ENCODE results near the gene GPR37. TPM values are rescaled to one million over a fixed set of nuclear protein-coding genes. Genes with fewer than 3 reads are reported as not detected.

Gene GPR37
- total RNA-seq, 1 donor from 2014 or later: 20.9 TPM

DNA sequence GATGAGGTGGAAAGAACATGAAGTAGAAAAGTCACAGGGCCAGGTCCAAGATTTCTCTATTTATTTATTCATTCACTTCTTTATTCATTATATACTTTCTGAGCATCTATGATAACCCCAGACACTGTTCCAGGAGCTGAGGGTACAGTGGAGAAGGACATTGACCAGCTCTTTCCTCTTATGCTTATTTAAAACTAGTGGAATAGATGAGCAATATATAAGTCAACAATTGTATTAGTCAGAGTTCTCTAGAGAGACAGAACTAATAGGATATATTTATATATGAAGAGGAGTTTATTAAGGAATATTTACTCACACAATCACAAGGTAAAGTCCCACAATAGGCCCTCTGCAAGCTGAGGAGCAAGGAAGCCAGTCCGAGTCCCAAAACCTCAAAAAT, 15.0 kb upstream of the GPR37 start:
- Histone ChIP-seq H3K9ac (ENCODE audit: low read depth in 1 of 3, low read length in 3 of 3) (no peak overlapping the region), H3K27me3 (ENCODE audit: control insufficient read depth in 3 of 3, insufficient read depth in 3 of 3, low read length in 3 of 3) (no peaks in the 10 kb centered on the region), H3K27ac (ENCODE audit: low read depth, low read length) (no peak overlapping the region), H3K4me1 (ENCODE audit: control insufficient read depth in 3 of 3, insufficient read depth in 3 of 3, low read length in 3 of 3) (no peaks in the 10 kb centered on the region), H3K9me3 (ENCODE audit: control insufficient read depth in 3 of 3, low read length in 3 of 3) (no peaks in the 10 kb centered on the region), H3K36me3 (ENCODE audit: control insufficient read depth in 3 of 3, insufficient read depth in 3 of 3, low read length in 3 of 3) (no peaks in the 10 kb centered on the region), H3K4me3 (ENCODE audit: low read length in 3 of 3) (no peak overlapping the region)

DNA sequence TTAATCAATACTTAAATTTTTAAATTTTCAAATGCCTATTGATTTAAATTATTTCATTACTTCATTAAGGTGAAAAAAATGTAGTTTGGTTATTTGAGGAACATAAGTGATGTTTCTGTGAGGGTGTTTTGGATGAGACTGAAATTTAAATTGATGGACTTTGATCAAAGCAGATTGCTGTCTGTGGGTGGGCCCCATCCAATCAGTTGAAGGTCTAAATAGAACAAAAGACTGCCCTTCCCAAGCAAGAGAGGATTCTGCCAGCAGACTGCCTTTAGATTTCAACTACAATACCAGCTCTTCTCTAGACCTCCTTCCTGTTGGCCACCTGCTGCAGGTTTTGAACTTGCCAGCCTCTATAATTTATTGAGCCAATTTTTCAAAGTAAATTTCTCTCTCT, 14.5 kb upstream of the GPR37 start:
- Histone ChIP-seq H3K27ac (ENCODE audit: low read depth, low read length) (no peak overlapping the region), H3K9ac (ENCODE audit: low read depth in 1 of 3, low read length in 3 of 3) (no peak overlapping the region), H3K4me1 (ENCODE audit: control insufficient read depth in 3 of 3, insufficient read depth in 3 of 3, low read length in 3 of 3) (no peaks in the 10 kb centered on the region), H3K27me3 (ENCODE audit: control insufficient read depth in 3 of 3, insufficient read depth in 3 of 3, low read length in 3 of 3) (no peaks in the 10 kb centered on the region), H3K4me3 (ENCODE audit: low read length in 3 of 3) (no peak overlapping the region), H3K9me3 (ENCODE audit: control insufficient read depth in 3 of 3, low read length in 3 of 3) (no peaks in the 10 kb centered on the region), H3K36me3 (ENCODE audit: control insufficient read depth in 3 of 3, insufficient read depth in 3 of 3, low read length in 3 of 3) (no peaks in the 10 kb centered on the region)

DNA sequence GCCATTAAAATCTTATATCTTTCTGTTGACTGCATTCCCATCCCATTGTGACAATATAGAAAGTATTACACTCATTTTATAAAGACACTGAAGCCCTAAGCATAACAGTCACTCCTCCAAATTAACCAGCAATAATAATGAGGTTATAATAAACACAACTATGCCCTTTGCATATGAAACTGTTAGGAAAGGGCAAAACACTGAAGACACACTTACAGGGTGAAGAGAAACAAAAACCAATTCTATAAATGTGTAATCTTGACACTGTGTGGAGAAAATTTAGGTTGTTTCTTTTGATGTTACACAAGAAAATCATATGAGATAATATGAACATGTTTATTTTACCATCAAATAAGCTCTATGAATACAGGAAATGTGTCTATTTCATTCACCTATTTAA, 14.0 kb upstream of the GPR37 start:
- no peaks in the 10 kb centered on the region for H3K4me1 ChIP-seq (ENCODE audit: control insufficient read depth in 3 of 3, insufficient read depth in 3 of 3, low read length in 3 of 3)
- H3K27ac ChIP-seq (ENCODE audit: low read depth, low read length): no peak overlapping the region
- H3K9ac ChIP-seq (ENCODE audit: low read depth in 1 of 3, low read length in 3 of 3): no peak overlapping the region
- H3K36me3 ChIP-seq (ENCODE audit: control insufficient read depth in 3 of 3, insufficient read depth in 3 of 3, low read length in 3 of 3): no peaks in the 10 kb centered on the region
- no peaks in the 10 kb centered on the region for H3K9me3 ChIP-seq (ENCODE audit: control insufficient read depth in 3 of 3, low read length in 3 of 3)
- no peaks in the 10 kb centered on the region for H3K27me3 ChIP-seq (ENCODE audit: control insufficient read depth in 3 of 3, insufficient read depth in 3 of 3, low read length in 3 of 3)
- H3K4me3 ChIP-seq (ENCODE audit: low read length in 3 of 3): no peak overlapping the region

- no peak overlapping the region for H3K9ac ChIP-seq (ENCODE audit: low read depth in 1 of 3, low read length in 3 of 3)
- H3K36me3 ChIP-seq (ENCODE audit: control insufficient read depth in 3 of 3, insufficient read depth in 3 of 3, low read length in 3 of 3): no peaks in the 10 kb centered on the region
- H3K4me3 ChIP-seq (ENCODE audit: low read length in 3 of 3): no peak overlapping the region
- no peaks in the 10 kb centered on the region for H3K4me1 ChIP-seq (ENCODE audit: control insufficient read depth in 3 of 3, insufficient read depth in 3 of 3, low read length in 3 of 3)
- no peak overlapping the region for H3K27ac ChIP-seq (ENCODE audit: low read depth, low read length)
- H3K27me3 ChIP-seq (ENCODE audit: control insufficient read depth in 3 of 3, insufficient read depth in 3 of 3, low read length in 3 of 3): no peaks in the 10 kb centered on the region
- H3K9me3 ChIP-seq (ENCODE audit: control insufficient read depth in 3 of 3, low read length in 3 of 3): no peaks in the 10 kb centered on the region
Measured at GRCh38 chr7:124779194-124779593, 13.6 kb upstream of the GPR37 start.

DNA sequence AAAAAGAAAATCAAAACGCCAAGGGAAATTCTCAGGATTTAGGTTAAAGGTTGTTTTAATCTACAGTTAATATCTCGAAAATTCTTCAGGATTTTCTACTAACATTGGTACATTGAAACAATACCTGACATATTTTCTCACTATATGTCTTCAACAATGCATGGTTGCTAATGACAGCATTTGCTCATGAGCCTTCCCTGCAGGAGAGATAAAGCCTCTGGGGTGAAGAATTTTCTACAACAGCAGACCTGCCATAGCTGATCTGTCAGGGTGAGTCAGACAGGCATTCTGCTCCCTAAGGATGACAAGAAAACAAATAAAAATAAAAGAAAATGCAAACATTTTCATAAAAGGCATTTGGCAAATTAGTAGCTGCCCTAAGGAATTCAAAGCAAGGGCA, 11.7 kb upstream of the GPR37 start:
- Histone ChIP-seq H3K9ac (ENCODE audit: low read depth in 1 of 3, low read length in 3 of 3) (no peak overlapping the region), H3K4me3 (ENCODE audit: low read length in 3 of 3) (no peak overlapping the region), H3K9me3 (ENCODE audit: control insufficient read depth in 3 of 3, low read length in 3 of 3) (no peaks in the 10 kb centered on the region), H3K36me3 (ENCODE audit: control insufficient read depth in 3 of 3, insufficient read depth in 3 of 3, low read length in 3 of 3) (no peaks in the 10 kb centered on the region), H3K27ac (ENCODE audit: low read depth, low read length) (no peak overlapping the region), H3K27me3 (ENCODE audit: control insufficient read depth in 3 of 3, insufficient read depth in 3 of 3, low read length in 3 of 3) (no peaks in the 10 kb centered on the region), H3K4me1 (ENCODE audit: control insufficient read depth in 3 of 3, insufficient read depth in 3 of 3, low read length in 3 of 3) (no peaks in the 10 kb centered on the region)

GRCh38 chr7:124776153-124776552, 10.6 kb upstream of the GPR37 start:
- no peak overlapping the region for H3K27ac ChIP-seq (ENCODE audit: low read depth, low read length)
- H3K4me1 ChIP-seq (ENCODE audit: control insufficient read depth in 3 of 3, insufficient read depth in 3 of 3, low read length in 3 of 3): no peaks in the 10 kb centered on the region
- no peak overlapping the region for H3K4me3 ChIP-seq (ENCODE audit: low read length in 3 of 3)
- no peaks in the 10 kb centered on the region for H3K36me3 ChIP-seq (ENCODE audit: control insufficient read depth in 3 of 3, insufficient read depth in 3 of 3, low read length in 3 of 3)
- no peaks in the 10 kb centered on the region for H3K9me3 ChIP-seq (ENCODE audit: control insufficient read depth in 3 of 3, low read length in 3 of 3)
- no peak overlapping the region for H3K9ac ChIP-seq (ENCODE audit: low read depth in 1 of 3, low read length in 3 of 3)
- H3K27me3 ChIP-seq (ENCODE audit: control insufficient read depth in 3 of 3, insufficient read depth in 3 of 3, low read length in 3 of 3): no peaks in the 10 kb centered on the region

- H3K27ac ChIP-seq (ENCODE audit: low read depth, low read length): no peak overlapping the region
- H3K9me3 ChIP-seq (ENCODE audit: control insufficient read depth in 3 of 3, low read length in 3 of 3): no peaks in the 10 kb centered on the region
- no peaks in the 10 kb centered on the region for H3K27me3 ChIP-seq (ENCODE audit: control insufficient read depth in 3 of 3, insufficient read depth in 3 of 3, low read length in 3 of 3)
- H3K9ac ChIP-seq (ENCODE audit: low read depth in 1 of 3, low read length in 3 of 3): no peak overlapping the region
- no peaks in the 10 kb centered on the region for H3K36me3 ChIP-seq (ENCODE audit: control insufficient read depth in 3 of 3, insufficient read depth in 3 of 3, low read length in 3 of 3)
- no peaks in the 10 kb centered on the region for H3K4me1 ChIP-seq (ENCODE audit: control insufficient read depth in 3 of 3, insufficient read depth in 3 of 3, low read length in 3 of 3)
- no peak overlapping the region for H3K4me3 ChIP-seq (ENCODE audit: low read length in 3 of 3)
Measured at GRCh38 chr7:124775422-124775821, 9.8 kb upstream of the GPR37 start.

DNA sequence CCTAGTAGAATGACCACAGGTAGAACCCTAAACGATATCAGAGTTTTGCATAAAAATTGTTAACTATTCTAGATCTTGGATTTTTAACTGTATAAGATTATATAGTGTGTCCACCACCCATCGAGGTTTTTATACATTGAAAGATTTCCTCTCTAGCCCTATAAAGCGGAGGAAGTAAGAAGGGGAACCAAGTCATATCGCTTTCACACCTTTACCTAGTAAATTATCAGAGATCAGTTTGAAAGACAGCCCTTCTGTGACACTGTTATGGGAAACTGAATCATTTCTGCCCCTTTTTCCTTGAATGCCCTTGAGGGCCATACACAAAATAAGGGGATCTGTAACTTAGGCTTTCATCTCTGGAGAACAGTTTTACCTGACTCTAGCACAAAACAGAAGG, 8.3 kb upstream of the GPR37 start:
- Histone ChIP-seq H3K4me3 (ENCODE audit: low read length in 3 of 3) (no peak overlapping the region), H3K4me1 (ENCODE audit: control insufficient read depth in 3 of 3, insufficient read depth in 3 of 3, low read length in 3 of 3) (no peaks in the 10 kb centered on the region), H3K27me3 (ENCODE audit: control insufficient read depth in 3 of 3, insufficient read depth in 3 of 3, low read length in 3 of 3) (no peaks in the 10 kb centered on the region), H3K9ac (ENCODE audit: low read depth in 1 of 3, low read length in 3 of 3) (no peak overlapping the region), H3K36me3 (ENCODE audit: control insufficient read depth in 3 of 3, insufficient read depth in 3 of 3, low read length in 3 of 3) (no peaks in the 10 kb centered on the region), H3K27ac (ENCODE audit: low read depth, low read length) (no peak overlapping the region), H3K9me3 (ENCODE audit: control insufficient read depth in 3 of 3, low read length in 3 of 3) (no peaks in the 10 kb centered on the region)

- Histone ChIP-seq H3K27ac (ENCODE audit: low read depth, low read length) (no peak overlapping the region), H3K36me3 (ENCODE audit: control insufficient read depth in 3 of 3, insufficient read depth in 3 of 3, low read length in 3 of 3) (no peaks in the 10 kb centered on the region), H3K27me3 (ENCODE audit: control insufficient read depth in 3 of 3, insufficient read depth in 3 of 3, low read length in 3 of 3) (peaks cover 0 to 2% (median 0%) of the 10 kb centered on the region in 3 donors), H3K9me3 (ENCODE audit: control insufficient read depth in 3 of 3, low read length in 3 of 3) (no peaks in the 10 kb centered on the region), H3K4me1 (ENCODE audit: control insufficient read depth in 3 of 3, insufficient read depth in 3 of 3, low read length in 3 of 3) (no peaks in the 10 kb centered on the region), H3K4me3 (ENCODE audit: low read length in 3 of 3) (no peak overlapping the region), H3K9ac (ENCODE audit: low read depth in 1 of 3, low read length in 3 of 3) (no peak overlapping the region)
Measured at GRCh38 chr7:124773339-124773738, 7.7 kb upstream of the GPR37 start.

DNA sequence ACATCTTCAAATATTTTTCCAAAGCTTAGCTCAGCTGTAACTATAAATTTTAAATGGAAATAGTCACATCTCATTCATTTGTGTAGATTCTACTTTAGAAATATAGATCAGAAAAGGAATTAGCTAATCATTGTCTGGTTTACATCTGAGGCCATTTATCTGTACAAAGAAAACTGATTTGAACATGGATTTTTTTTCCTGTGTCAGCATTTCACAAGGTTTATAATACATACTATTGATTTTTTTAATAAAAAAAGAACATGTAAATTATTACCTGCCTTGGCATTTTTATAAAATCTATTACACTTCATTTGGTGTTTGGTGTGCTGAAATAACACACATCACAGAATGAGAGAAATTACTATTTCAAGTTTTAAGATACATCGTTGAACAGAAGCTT, 3.5 kb upstream of the GPR37 start:
- peaks cover 15 to 17% (median 17%) of the 10 kb centered on the region in 3 donors for H3K27me3 ChIP-seq (ENCODE audit: control insufficient read depth in 3 of 3, insufficient read depth in 3 of 3, low read length in 3 of 3)
- peaks cover 0 to 14% (median 12%) of the 10 kb centered on the region in 3 donors for H3K4me1 ChIP-seq (ENCODE audit: control insufficient read depth in 3 of 3, insufficient read depth in 3 of 3, low read length in 3 of 3)
- H3K36me3 ChIP-seq (ENCODE audit: control insufficient read depth in 3 of 3, insufficient read depth in 3 of 3, low read length in 3 of 3): no peaks in the 10 kb centered on the region
- no peak overlapping the region for H3K27ac ChIP-seq (ENCODE audit: low read depth, low read length)
- no peak overlapping the region for H3K9ac ChIP-seq (ENCODE audit: low read depth in 1 of 3, low read length in 3 of 3)
- no peaks in the 10 kb centered on the region for H3K9me3 ChIP-seq (ENCODE audit: control insufficient read depth in 3 of 3, low read length in 3 of 3)
- no peak overlapping the region for H3K4me3 ChIP-seq (ENCODE audit: low read length in 3 of 3)

DNA sequence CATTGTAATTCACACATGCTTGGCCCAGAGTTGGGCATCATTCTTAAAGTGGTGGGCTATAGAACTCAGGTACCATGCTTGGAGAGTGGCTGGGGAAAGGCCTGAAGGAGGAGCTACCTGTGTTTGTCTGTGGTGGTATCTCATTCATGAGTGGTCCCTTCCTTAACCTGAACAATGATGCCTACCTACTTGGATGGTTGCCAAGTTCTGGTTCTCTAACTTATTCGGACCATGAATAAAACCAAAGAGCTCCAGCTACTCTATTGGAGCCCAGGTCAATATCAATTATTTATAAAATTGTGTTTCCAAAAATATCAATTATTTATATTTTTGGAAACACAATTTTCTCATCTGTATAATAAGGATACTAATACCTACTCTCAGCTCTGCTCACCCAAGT, 2.9 kb upstream of the GPR37 start:
- Histone ChIP-seq H3K4me3 (ENCODE audit: low read length in 3 of 3) (no peak overlapping the region), H3K9ac (ENCODE audit: low read depth in 1 of 3, low read length in 3 of 3) (no peak overlapping the region), H3K27me3 (ENCODE audit: control insufficient read depth in 3 of 3, insufficient read depth in 3 of 3, low read length in 3 of 3) (peaks cover 21 to 23% (median 22%) of the 10 kb centered on the region in 3 donors), H3K27ac (ENCODE audit: low read depth, low read length) (no peak overlapping the region), H3K9me3 (ENCODE audit: control insufficient read depth in 3 of 3, low read length in 3 of 3) (no peaks in the 10 kb centered on the region), H3K4me1 (ENCODE audit: control insufficient read depth in 3 of 3, insufficient read depth in 3 of 3, low read length in 3 of 3) (peaks cover 0 to 18% (median 15%) of the 10 kb centered on the region in 3 donors), H3K36me3 (ENCODE audit: control insufficient read depth in 3 of 3, insufficient read depth in 3 of 3, low read length in 3 of 3) (no peaks in the 10 kb centered on the region)

Measured in skeletal muscle tissue (tissue), 4 donors.